Osteoblast (primary cell): Measurements from ENCODE around the gene DPP6. TPM values are rescaled to one million over a fixed set of nuclear protein-coding genes. Genes with fewer than 3 reads are reported as not detected.

Experiments
- DNase-seq: peaks from one replicate; pipeline ENCODE4 v3.0.0; 2011; ENCODE audit warnings: low spot score, mixed read lengths; ENCODE audit not compliant: insufficient read length; ENCODE audit errors: missing footprints
- H2AFZ ChIP-seq: 2 replicates; pipeline ENCODE4 v1.6.0; 2011; ENCODE audit warnings: mild to moderate bottlenecking, low read length
- H3K27ac ChIP-seq: 2 replicates; pipeline ENCODE4 v1.5.1; 2011; ENCODE audit warnings: mild to moderate bottlenecking, low read depth, low read length, moderate library complexity
- H3K27me3 ChIP-seq: 2 replicates; pipeline ENCODE4 v1.6.0; 2012; ENCODE audit warnings: mild to moderate bottlenecking, control low read depth, inconsistent platforms, low read length, moderate library complexity; ENCODE audit not compliant: insufficient read depth
- H3K36me3 ChIP-seq: 2 replicates; pipeline ENCODE4 v1.5.1; 2011; ENCODE audit warnings: mild to moderate bottlenecking, low read length, control low read depth, moderate library complexity; ENCODE audit not compliant: insufficient read depth
- H3K4me1 ChIP-seq: 2 replicates; pipeline ENCODE4 v1.5.1; 2011; ENCODE audit warnings: mild to moderate bottlenecking, low read length, control low read depth, moderate library complexity; ENCODE audit not compliant: insufficient read depth
- H3K4me2 ChIP-seq: 2 replicates; pipeline ENCODE4 v1.6.0; 2011; ENCODE audit warnings: mild to moderate bottlenecking, low read length; ENCODE audit not compliant: insufficient read depth
- H3K4me3 ChIP-seq: fragments of 200-600 bp; sonication (generic); 3 replicates; pipeline ENCODE4 v1.5.1; 2012; ENCODE audit warnings: mild to moderate bottlenecking, low read length, inconsistent platforms; ENCODE audit not compliant: insufficient read depth
- H3K79me2 ChIP-seq: 2 replicates; pipeline ENCODE4 v1.6.0; 2012; ENCODE audit warnings: mild to moderate bottlenecking, low read length, control low read depth, inconsistent platforms; ENCODE audit not compliant: insufficient read depth
- H3K9me3 ChIP-seq: 2 replicates; pipeline ENCODE4 v1.5.1; 2011; ENCODE audit warnings: low read depth, low read length, control low read depth
- H4K20me1 ChIP-seq: 2 replicates; pipeline ENCODE4 v1.6.0; 2012; ENCODE audit warnings: mild to moderate bottlenecking, low read length, control low read depth; ENCODE audit not compliant: insufficient read depth
- total RNA-seq: library from RNA; depleted of rRNA; stranded (reverse); fragments of >200 nt; gene quantifications from 2 replicates; pipeline ENCODE4 v1.2.3, GENCODE V29; 2012
- TF ChIP-seq, protein P1 (sequence below): IDR thresholded peaks from 2 replicates; pipeline ENCODE4 v1.5.1; 2011; ENCODE audit warnings: mild to moderate bottlenecking, low read depth, low read length, moderate library complexity; ENCODE audit errors: extremely low read depth

The DPP6 gene
- total RNA-seq, 1 donor = not detected

DNA sequence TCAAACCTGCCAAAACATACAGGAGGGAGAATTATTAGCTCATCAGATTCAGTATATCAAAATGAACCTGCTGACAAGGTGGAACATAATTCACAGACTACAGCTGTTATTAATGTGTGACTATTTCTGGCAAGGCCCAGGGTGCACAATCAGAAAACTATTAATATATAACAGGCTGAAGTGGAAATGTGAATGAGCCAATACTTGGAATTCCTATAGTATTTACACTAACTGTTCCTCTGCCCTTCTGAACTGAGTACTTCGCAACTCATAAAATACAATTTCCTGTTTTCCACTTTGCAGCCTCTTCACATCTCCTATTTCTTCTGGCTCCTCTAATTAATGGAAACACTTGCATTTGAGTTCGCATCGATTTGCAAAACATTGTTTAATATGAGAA, 330.8 kb downstream of the DPP6 start:
- no peaks in the 10 kb centered on the region for H3K9me3 ChIP-seq
- no peak for DNase-seq

DNA sequence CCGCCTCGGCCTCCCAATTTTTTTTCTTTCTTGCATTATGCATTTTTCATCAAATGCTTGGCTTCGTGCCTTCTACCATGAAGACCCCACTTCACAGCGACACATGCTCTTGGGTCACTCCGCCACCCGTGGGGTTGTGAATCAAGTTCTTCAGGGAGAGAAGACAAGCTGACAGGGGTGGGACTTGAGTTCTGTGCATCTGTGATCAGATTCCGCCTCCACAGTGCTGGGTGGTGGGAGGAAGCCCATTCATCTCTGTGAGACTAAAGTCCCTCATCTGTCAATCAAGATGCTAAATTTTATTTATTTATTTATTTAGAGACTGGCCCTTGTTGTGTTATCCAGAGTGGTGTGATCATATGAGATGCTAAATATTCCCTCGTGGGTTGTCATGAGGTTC, 333.0 kb downstream of the DPP6 start:
- Histone ChIP-seq H3K79me2 (no peaks in the 10 kb centered on the region), H3K27ac (no peak overlapping the region), H3K4me3 (no peak overlapping the region), H4K20me1 (no peaks in the 10 kb centered on the region), H3K4me2 (no peak overlapping the region), H3K27me3 (no peaks in the 10 kb centered on the region), H3K9me3 (no peaks in the 10 kb centered on the region), H2AFZ (no peak overlapping the region), H3K36me3 (no peaks in the 10 kb centered on the region), H3K4me1 (no peaks in the 10 kb centered on the region)
- DNase-seq = no peak
- TF ChIP-seq, protein P1, sequence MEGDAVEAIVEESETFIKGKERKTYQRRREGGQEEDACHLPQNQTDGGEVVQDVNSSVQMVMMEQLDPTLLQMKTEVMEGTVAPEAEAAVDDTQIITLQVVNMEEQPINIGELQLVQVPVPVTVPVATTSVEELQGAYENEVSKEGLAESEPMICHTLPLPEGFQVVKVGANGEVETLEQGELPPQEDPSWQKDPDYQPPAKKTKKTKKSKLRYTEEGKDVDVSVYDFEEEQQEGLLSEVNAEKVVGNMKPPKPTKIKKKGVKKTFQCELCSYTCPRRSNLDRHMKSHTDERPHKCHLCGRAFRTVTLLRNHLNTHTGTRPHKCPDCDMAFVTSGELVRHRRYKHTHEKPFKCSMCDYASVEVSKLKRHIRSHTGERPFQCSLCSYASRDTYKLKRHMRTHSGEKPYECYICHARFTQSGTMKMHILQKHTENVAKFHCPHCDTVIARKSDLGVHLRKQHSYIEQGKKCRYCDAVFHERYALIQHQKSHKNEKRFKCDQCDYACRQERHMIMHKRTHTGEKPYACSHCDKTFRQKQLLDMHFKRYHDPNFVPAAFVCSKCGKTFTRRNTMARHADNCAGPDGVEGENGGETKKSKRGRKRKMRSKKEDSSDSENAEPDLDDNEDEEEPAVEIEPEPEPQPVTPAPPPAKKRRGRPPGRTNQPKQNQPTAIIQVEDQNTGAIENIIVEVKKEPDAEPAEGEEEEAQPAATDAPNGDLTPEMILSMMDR = no peak

More for the DNA sequence above, 330.8 kb downstream of the DPP6 start:
- Histone ChIP-seq H3K36me3 (no peaks in the 10 kb centered on the region), H4K20me1 (no peaks in the 10 kb centered on the region), H3K79me2 (no peaks in the 10 kb centered on the region), H2AFZ (no peak overlapping the region), H3K4me2 (no peak overlapping the region), H3K4me3 (no peak overlapping the region), H3K27ac (no peak overlapping the region), H3K4me1 (no peaks in the 10 kb centered on the region), H3K27me3 (no peaks in the 10 kb centered on the region)
- TF ChIP-seq, protein P1 = no peak

DNA sequence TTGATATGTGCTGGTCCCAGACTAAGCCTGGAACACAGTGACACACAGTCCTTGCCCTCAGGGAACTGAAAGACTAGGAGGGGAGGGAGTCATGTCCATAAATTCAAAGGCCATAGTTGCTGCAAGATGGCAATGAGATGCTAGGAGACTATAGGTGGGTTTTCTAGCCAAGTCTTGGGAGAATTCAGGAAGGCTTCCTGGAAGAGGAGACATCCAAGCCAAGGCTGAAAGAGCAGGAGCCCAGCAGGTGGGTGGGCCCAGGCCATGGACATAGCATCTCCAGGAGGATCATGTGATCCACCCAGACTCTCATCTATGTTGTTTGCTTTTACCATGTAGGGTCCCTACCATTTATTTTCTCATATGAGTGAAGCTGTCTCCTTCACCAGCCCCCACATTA, 335.1 kb downstream of the DPP6 start:
- no peaks in the 10 kb centered on the region for H4K20me1 ChIP-seq
- peaks cover 3% of the 10 kb centered on the region for H3K9me3 ChIP-seq
- no peak for DNase-seq
- H3K4me3 ChIP-seq = no peak overlapping the region
- no peaks in the 10 kb centered on the region for H3K79me2 ChIP-seq
- H3K27me3 ChIP-seq = no peaks in the 10 kb centered on the region
- no peak overlapping the region for H2AFZ ChIP-seq
- no peaks in the 10 kb centered on the region for H3K4me1 ChIP-seq
- TF ChIP-seq, protein P1 = no peak
- no peak overlapping the region for H3K27ac ChIP-seq
- no peak overlapping the region for H3K4me2 ChIP-seq
- no peaks in the 10 kb centered on the region for H3K36me3 ChIP-seq

DNA sequence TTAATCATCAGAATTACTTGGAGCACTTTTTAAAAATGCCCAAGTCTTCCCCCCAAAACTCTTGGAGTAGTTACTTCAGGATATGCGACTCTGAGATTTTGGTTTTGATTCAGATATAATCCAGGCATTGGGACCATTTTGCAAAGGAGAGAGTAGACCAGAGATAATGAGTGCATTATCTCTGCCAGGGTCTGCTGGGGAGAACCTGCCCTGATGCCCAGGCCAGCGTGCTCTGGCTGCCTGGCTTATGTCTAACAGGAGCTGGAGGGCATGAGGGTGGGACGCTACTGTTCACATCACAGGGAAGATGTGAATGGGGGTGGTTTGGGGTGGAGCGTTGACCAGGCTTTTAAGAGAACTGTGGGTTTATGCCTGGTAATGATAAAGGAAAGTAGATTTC, 336.2 kb downstream of the DPP6 start:
- Histone ChIP-seq H2AFZ (no peak overlapping the region), H3K79me2 (no peaks in the 10 kb centered on the region), H4K20me1 (no peaks in the 10 kb centered on the region), H3K4me3 (no peak overlapping the region), H3K36me3 (no peaks in the 10 kb centered on the region), H3K4me1 (no peaks in the 10 kb centered on the region), H3K9me3 (peaks cover 3% of the 10 kb centered on the region), H3K4me2 (no peak overlapping the region), H3K27ac (no peak overlapping the region), H3K27me3 (no peaks in the 10 kb centered on the region)
- no peak for DNase-seq
- TF ChIP-seq, protein P1 = no peak
